SK-N-SH (cell line): ENCODE data around the gene SPINK14. TPM values are rescaled to one million over a fixed set of nuclear protein-coding genes. Genes with fewer than 3 reads are reported as not detected.

Source experiments
- CTCF ChIA-PET: fragments of 300-600, 350-600 bp; formaldehyde crosslinking; extraction: SDS; loops from one replicate; lab custom pipeline; 2021; lab: Yijun Ruan, JAX
- POLR2A ChIA-PET: fragments of 350-600 bp; sonication (Branson Sonifier 250); formaldehyde crosslinking; extraction: SDS; loops from one replicate; lab custom pipeline; 2020; ENCODE audit warnings: antibody characterized with exemption, inconsistent platforms; lab: Yijun Ruan, JAX
- DNase-seq: peaks from one replicate; pipeline ENCODE4 v3.0.0; 2012
- H2AFZ ChIP-seq: fragments of 200-600 bp; sonication (generic); 2 replicates; pipeline ENCODE4 v1.8.1; 2016; ENCODE audit warnings: antibody characterized with exemption, mild to moderate bottlenecking, low read depth
- H3F3A ChIP-seq: fragments of 200-600 bp; sonication (generic); replicated peaks from 2 replicates; pipeline ENCODE3; 2016; ENCODE audit warnings: antibody characterized with exemption, mild to moderate bottlenecking; ENCODE audit not compliant: insufficient read depth
- H3K27ac ChIP-seq, 2 experiments: fragments of 200-500 bp in 1 of 2; fragments of 200-600 bp in 1 of 2; sonication (Bioruptor generic) in 1 of 2; sonication (generic), shearing (Covaris generic) in 1 of 2; 2 replicates each; pipeline versions ENCODE4 v1.5.1 to v1.6.1; 2014 to 2016; ENCODE audit warnings: low read depth in 2 of 2, inconsistent platforms in 1 of 2, low read length in 1 of 2, mild to moderate bottlenecking in 1 of 2, mixed read lengths in 1 of 2
- H3K27me3 ChIP-seq: fragments of 200-600 bp; sonication (generic), shearing (Covaris generic); 2 replicates; pipeline ENCODE4 v1.6.1; 2016; ENCODE audit warnings: mixed run types; ENCODE audit not compliant: insufficient read depth
- H3K36me3 ChIP-seq, 2 experiments: fragments of 200-500 bp in 1 of 2; fragments of 200-600 bp in 1 of 2; sonication (Bioruptor generic) in 1 of 2; sonication (generic) in 1 of 2; replicated peaks in 1 of 2; 2 replicates each; pipeline versions ENCODE3 to v1.5.1; 2014 to 2016; ENCODE audit warnings: low read length in 1 of 2, mild to moderate bottlenecking in 1 of 2; ENCODE audit not compliant: insufficient read depth in 2 of 2, control insufficient read depth in 1 of 2
- H3K4me1 ChIP-seq, 2 experiments: fragments of 200-500 bp in 1 of 2; fragments of 200-600 bp in 1 of 2; sonication (Bioruptor generic) in 1 of 2; sonication (generic), shearing (Covaris generic) in 1 of 2; 2 replicates each; pipeline versions ENCODE4 v1.5.1 to v1.6.1; 2014 to 2016; ENCODE audit warnings: low read depth in 1 of 2, low read length in 1 of 2, mixed run types in 1 of 2; ENCODE audit not compliant: insufficient read depth in 2 of 2, control insufficient read depth in 1 of 2
- H3K4me2 ChIP-seq: fragments of 200-600 bp; sonication (generic), shearing (Covaris generic); 2 replicates; pipeline ENCODE4 v1.6.1; 2017; ENCODE audit warnings: mixed run types
- H3K4me3 ChIP-seq, 2 experiments: fragments of 200-500 bp in 1 of 2; fragments of 200-600 bp in 1 of 2; sonication (Bioruptor generic) in 1 of 2; sonication (generic), shearing (Covaris generic) in 1 of 2; 2 replicates each; pipeline versions ENCODE4 v1.5.1 to v1.8.1; 2014 to 2016; ENCODE audit warnings: low read depth in 2 of 2, inconsistent platforms in 1 of 2, low read length in 1 of 2, mild to moderate bottlenecking in 1 of 2, mixed read lengths in 1 of 2, moderate library complexity in 1 of 2
- H3K79me2 ChIP-seq: fragments of 200-600 bp; sonication (generic); 2 replicates; pipeline ENCODE4 v1.8.1; 2017; ENCODE audit warnings: mild to moderate bottlenecking; ENCODE audit not compliant: insufficient read depth
- H3K9ac ChIP-seq: fragments of 200-600 bp; sonication (generic); 2 replicates; pipeline ENCODE4 v1.6.1; 2017; ENCODE audit warnings: mixed run types
- H3K9me2 ChIP-seq: fragments of 200-600 bp; sonication (generic); 2 replicates; pipeline ENCODE4 v1.6.1; 2017; ENCODE audit warnings: mixed run types
- H3K9me3 ChIP-seq: fragments of 200-600 bp; sonication (generic); 2 replicates; pipeline ENCODE4 v1.6.1; 2017; ENCODE audit warnings: mixed run types, mild to moderate bottlenecking, moderate library complexity
- H4K20me1 ChIP-seq: fragments of 200-600 bp; sonication (generic); 2 replicates; pipeline ENCODE4 v1.6.1; 2017; ENCODE audit warnings: mild to moderate bottlenecking, mixed run types; ENCODE audit not compliant: insufficient read depth
- CHD2 ChIP-seq: fragments of 150-350 bp; IDR thresholded peaks from 2 replicates; pipeline ENCODE4 v1.6.1; 2018; ENCODE audit warnings: low read length; ENCODE audit not compliant: partially characterized antibody
- ELF1 ChIP-seq: IDR thresholded peaks from 2 replicates; pipeline ENCODE4 v1.4.0; 2012
- JUND ChIP-seq: IDR thresholded peaks from 2 replicates; pipeline ENCODE4 v1.4.0; 2012
- WGBS: methylation state at CpG from one replicate; pipeline ENCODE4 v1.1.6; 2017; ENCODE audit warnings: low lambda C conversion rate; 5-methylcytosine and 5-hydroxymethylcytosine counted together
- polyA plus RNA-seq, 3 experiments: library from polyadenylated mRNA; depleted of rRNA; stranded (reverse); fragments of >200 nt; gene quantifications; 2 replicates each; pipeline ENCODE4 v1.2.3, GENCODE V29; 2012
- small RNA-seq, 7 experiments: library from RNA; depleted of rRNA; stranded (forward); fragments of <200 nt; gene quantifications; one replicate each; pipeline ENCODE3, GENCODE V24; 2012
- TF ChIP-seq, protein P1 (sequence below): IDR thresholded peaks from 2 replicates; pipeline ENCODE4 v1.4.0; 2012; ENCODE audit warnings: low read depth, borderline replicate concordance

Gene SPINK14
- polyA plus RNA-seq, 1 of the 3 experiments (the other 2 are of a cell fraction): not detected

DNA sequence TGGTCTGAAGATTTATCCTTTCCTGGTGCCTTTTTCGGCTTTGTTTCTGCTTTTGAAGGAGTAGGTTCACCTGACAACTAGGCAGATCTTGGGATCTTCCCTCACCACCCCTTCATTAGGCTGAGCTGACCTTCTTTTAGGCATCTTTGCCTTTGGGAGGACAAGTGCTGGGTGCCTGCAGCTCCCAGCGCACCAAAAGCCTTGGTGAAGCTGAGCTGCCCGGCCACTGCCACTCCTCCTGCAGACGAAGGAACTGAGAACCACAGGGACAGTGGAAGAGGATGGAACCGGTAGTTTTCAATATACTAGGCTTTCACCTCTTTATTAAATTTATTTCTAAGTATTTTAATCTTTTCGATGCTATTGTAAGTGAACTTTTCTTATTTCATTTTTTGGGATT is 53.2 kb downstream of the SPINK14 start:
- CTCF ChIA-PET: interaction anchor here (1.1 kb wide), 1 partner anchor 16 kb away, joined by 3 read pairs; no protein-coding TSS in a partner anchor
- Histone ChIP-seq H2AFZ (no peak overlapping the region), H3K36me3 (no peaks in the 10 kb centered on the region), H3K4me1 (no peaks in the 10 kb centered on the region), H3K27me3 (no peaks in the 10 kb centered on the region), H3K79me2 (no peaks in the 10 kb centered on the region), H3K4me2 (no peak overlapping the region), H3K4me3 (no peak overlapping the region), H3F3A (no peaks in the 10 kb centered on the region), H3K9ac (no peak overlapping the region), H4K20me1 (no peaks in the 10 kb centered on the region), H3K9me3 (no peaks in the 10 kb centered on the region), H3K9me2 (no peaks in the 10 kb centered on the region), H3K27ac (no peak overlapping the region)
- POLR2A ChIA-PET: no interaction called here
- 23% methylated on average over 6 of the region's 6 CpGs for WGBS
- TF ChIP-seq, protein P1, sequence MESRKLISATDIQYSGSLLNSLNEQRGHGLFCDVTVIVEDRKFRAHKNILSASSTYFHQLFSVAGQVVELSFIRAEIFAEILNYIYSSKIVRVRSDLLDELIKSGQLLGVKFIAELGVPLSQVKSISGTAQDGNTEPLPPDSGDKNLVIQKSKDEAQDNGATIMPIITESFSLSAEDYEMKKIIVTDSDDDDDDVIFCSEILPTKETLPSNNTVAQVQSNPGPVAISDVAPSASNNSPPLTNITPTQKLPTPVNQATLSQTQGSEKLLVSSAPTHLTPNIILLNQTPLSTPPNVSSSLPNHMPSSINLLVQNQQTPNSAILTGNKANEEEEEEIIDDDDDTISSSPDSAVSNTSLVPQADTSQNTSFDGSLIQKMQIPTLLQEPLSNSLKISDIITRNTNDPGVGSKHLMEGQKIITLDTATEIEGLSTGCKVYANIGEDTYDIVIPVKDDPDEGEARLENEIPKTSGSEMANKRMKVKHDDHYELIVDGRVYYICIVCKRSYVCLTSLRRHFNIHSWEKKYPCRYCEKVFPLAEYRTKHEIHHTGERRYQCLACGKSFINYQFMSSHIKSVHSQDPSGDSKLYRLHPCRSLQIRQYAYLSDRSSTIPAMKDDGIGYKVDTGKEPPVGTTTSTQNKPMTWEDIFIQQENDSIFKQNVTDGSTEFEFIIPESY: no peak
- no peak for DNase-seq

DNA sequence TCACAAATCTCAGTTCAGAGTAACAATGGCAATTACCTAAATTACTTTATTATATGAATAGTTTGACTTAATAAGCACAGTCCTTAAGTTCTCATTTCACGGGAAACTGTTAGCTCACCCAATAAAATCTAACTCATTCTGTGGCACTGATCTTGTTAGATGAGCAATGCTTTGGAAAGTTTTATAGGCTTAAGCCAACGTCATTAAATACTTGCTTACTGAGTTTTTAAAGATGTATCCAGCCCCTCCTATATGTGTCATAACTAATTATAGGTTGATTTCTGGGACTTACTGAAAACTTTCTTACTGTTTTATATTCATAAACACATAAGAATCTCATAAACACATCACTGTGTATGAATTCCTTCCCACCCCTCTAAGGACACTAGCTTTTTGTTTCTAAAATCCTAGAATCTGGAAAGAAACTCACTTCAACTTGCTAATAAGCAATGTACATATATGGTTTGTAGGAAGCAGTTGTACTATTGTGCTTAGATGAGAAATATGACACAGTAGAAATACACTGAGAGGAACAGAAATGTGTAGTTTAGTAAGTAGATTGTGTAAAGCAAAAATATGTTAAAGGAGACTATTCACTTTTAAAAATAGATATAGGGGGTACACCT is 55.9 kb downstream of the SPINK14 start:
- no peak overlapping the region for H3K9ac ChIP-seq

More for the DNA sequence above, 55.9 kb downstream of the SPINK14 start:
- Histone ChIP-seq H2AFZ (no peak overlapping the region), H3F3A (no peaks in the 10 kb centered on the region), H3K27me3 (no peaks in the 10 kb centered on the region), H3K4me3 (no peak overlapping the region), H3K79me2 (no peaks in the 10 kb centered on the region), H3K4me2 (no peak overlapping the region), H3K9me3 (no peaks in the 10 kb centered on the region), H3K36me3 (no peaks in the 10 kb centered on the region), H3K4me1 (no peaks in the 10 kb centered on the region)
- DNase-seq: no peak
- ChIA-PET CTCF (interaction anchor here (0.7 kb wide), 1 partner anchor 31 kb away, joined by 3 read pairs; no protein-coding TSS in a partner anchor), POLR2A (no interaction called here)
- 18% methylated on average over 2 of the region's 2 CpGs for WGBS
- TF ChIP-seq CHD2 (no peak), JUND (no peak), ELF1 (no peak)
- TF ChIP-seq, protein P1: no peak
- TF ChIP-seq, all 33 proteins: peak for 0
- Histone ChIP-seq H4K20me1 (no peaks in the 10 kb centered on the region), H3K9me2 (no peaks in the 10 kb centered on the region), H3K27ac (no peak overlapping the region)

Small RNAs within 50 kb of the gene (small RNA-seq; reads per million reads assigned to genes)
- gene HMGN1P16: 0 reads per million in 7 experiments

Other genes starting within 250 kb of the SPINK14 start
- not detected in 2 replicates for gene SPINK5, start 104.6 kb upstream of the SPINK14 start, polyA plus RNA-seq (2012; rRNA removed)
- not detected in 2 replicates for gene SPINK6, start 34.5 kb downstream of the SPINK14 start, polyA plus RNA-seq (2012; rRNA removed)
- not detected in 2 replicates for gene MARCOL, start 70.0 kb downstream of the SPINK14 start, polyA plus RNA-seq (2012; rRNA removed)
- not detected in 2 replicates for gene SPINK13, start 100.2 kb downstream of the SPINK14 start, polyA plus RNA-seq (2012; rRNA removed)
- gene SPINK7, start 143.9 kb downstream of the SPINK14 start, polyA plus RNA-seq (2012; rRNA removed): not detected in 2 replicates
- not detected in 2 replicates for gene SPINK9, start 167.0 kb downstream of the SPINK14 start, polyA plus RNA-seq (2012; rRNA removed)
- gene FBXO38, start 215.4 kb downstream of the SPINK14 start, polyA plus RNA-seq (2012; rRNA removed): 15.3 and 15.5 TPM in 2 replicates